A673 (cell line): ENCODE results near the gene SUMF1. TPM values are rescaled to one million over a fixed set of nuclear protein-coding genes. Genes with fewer than 3 reads are reported as not detected.
"Not testable (repeated sequence)": the region's sequence is repeated elsewhere in the genome, so short reads cannot be mapped to it uniquely, and the experiment has no call there.

Experiments
- BruUV-seq: library from RNA; stranded (reverse); fragments of 400-500 nt; replicated peaks from 2 replicates; lab custom pipeline; 2021; lab: Mats Ljungman, UMichigan
- CTCF ChIA-PET: fragments of 300-600 bp; sonication (Branson Sonifier 250); formaldehyde crosslinking; loops from one replicate; lab custom pipeline; 2022; ENCODE audit warnings: antibody characterized with exemption; lab: Charles Lee
- POLR2A ChIA-PET: fragments of 300-600 bp; sonication (Branson Sonifier 250); formaldehyde crosslinking; loops from one replicate; lab custom pipeline; 2022; ENCODE audit warnings: antibody characterized with exemption; ENCODE audit not compliant: low non-redundant PET; lab: Charles Lee
- DNase-seq: peaks from one replicate; pipeline ENCODE4 v3.0.0-alpha.2; 2015; ENCODE audit warnings: low spot score
- H3K27ac ChIP-seq: fragments of 200-600 bp; sonication (generic); 2 replicates; pipeline ENCODE4 v1.5.1; 2016; ENCODE audit warnings: mixed run types, low read depth, mild to moderate bottlenecking, mixed read lengths, antibody characterized with exemption, low read length; ENCODE audit not compliant: poor library complexity, severe bottlenecking
- H3K27me3 ChIP-seq: fragments of 200-600 bp; sonication (generic); replicated peaks from 2 replicates; pipeline ENCODE4 v1.6.1; 2017; ENCODE audit warnings: mixed run types, low read depth, mild to moderate bottlenecking, mixed read lengths, antibody characterized with exemption, low read length; ENCODE audit not compliant: insufficient read depth, poor library complexity
- H3K36me3 ChIP-seq: fragments of 200-600 bp; sonication (generic); 2 replicates; pipeline ENCODE4 v1.6.1; 2016; ENCODE audit warnings: mixed run types, mild to moderate bottlenecking, mixed read lengths, antibody characterized with exemption, low read length; ENCODE audit not compliant: insufficient read depth, poor library complexity, severe bottlenecking
- H3K4me1 ChIP-seq: fragments of 200-600 bp; sonication (generic); 2 replicates; pipeline ENCODE4 v1.6.1; 2017; ENCODE audit warnings: mixed run types, mild to moderate bottlenecking, mixed read lengths, antibody characterized with exemption, low read length; ENCODE audit not compliant: insufficient read depth, poor library complexity, severe bottlenecking
- H3K4me3 ChIP-seq: fragments of 200-600 bp; sonication (generic); 2 replicates; pipeline ENCODE4 v1.5.1; 2016; ENCODE audit warnings: low read depth, mixed run types, mild to moderate bottlenecking, mixed read lengths, low read length; ENCODE audit not compliant: poor library complexity, severe bottlenecking
- H3K9me3 ChIP-seq: fragments of 200-600 bp; sonication (generic); 2 replicates; pipeline ENCODE4 v1.6.1; 2016; ENCODE audit warnings: mixed run types, low read depth, mild to moderate bottlenecking, mixed read lengths, antibody characterized with exemption, low read length; ENCODE audit not compliant: poor library complexity, severe bottlenecking
- EZH2 ChIP-seq: fragments of 200-600 bp; sonication (generic); IDR thresholded peaks from 2 replicates; pipeline ENCODE4 v1.6.1; 2017; ENCODE audit warnings: borderline replicate concordance, low read depth, mild to moderate bottlenecking, mixed read lengths, antibody characterized with exemption, low read length; ENCODE audit not compliant: poor library complexity, severe bottlenecking
- intact Hi-C: fragments of 100-400 bp; cut with micrococcal nuclease; formaldehyde crosslinking; loops from one replicate; pipeline ENCODE4 v1.10.0; 2022; ENCODE audit not compliant: unreplicated experiment
- total RNA-seq: library from RNA; stranded (reverse); gene quantifications from 2 replicates; pipeline ENCODE4 v1.2.3, GENCODE V29; 2021
- TF ChIP-seq, protein P1 (sequence below): fragments of 300-800, 200-600 bp; sonication (generic); conservative IDR thresholded peaks from 2 replicates; pipeline ENCODE4 v1.5.1; 2017; ENCODE audit warnings: low read depth, mild to moderate bottlenecking, antibody characterized with exemption, low read length, moderate library complexity, mixed read lengths

Gene SUMF1
- total RNA-seq, 1 experiment from 2014 or later: 7.8 TPM

DNA sequence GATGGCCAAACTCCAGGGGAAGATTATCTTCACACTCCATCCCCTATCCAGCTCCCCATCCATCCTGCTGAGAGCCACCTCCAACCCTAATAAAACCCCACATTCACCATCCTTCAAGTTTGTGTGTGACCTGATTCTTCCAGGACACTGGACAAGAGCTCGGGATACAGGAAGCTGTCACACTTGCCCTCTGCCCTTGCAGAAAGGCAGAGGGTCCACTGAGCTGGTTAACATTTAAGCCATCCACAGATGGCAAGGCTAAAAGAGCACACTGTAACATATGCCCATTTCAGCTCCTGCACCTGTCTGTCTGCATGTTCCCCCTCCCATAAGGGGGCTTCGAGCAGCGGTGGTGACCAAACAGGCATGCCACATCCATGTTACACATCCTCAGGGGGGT is 134.1 kb downstream of the SUMF1 start:
- Histone ChIP-seq H3K4me3 (no peak overlapping the region), H3K27me3 (no peaks in the 10 kb centered on the region), H3K4me1 (no peaks in the 10 kb centered on the region), H3K27ac (no peak overlapping the region), H3K36me3 (no peaks in the 10 kb centered on the region), H3K9me3 (peaks cover 5% of the 10 kb centered on the region)
- intact Hi-C loops: no loop called here
- BruUV-seq: no TSS peak
- ChIA-PET CTCF (no interaction called here), POLR2A (no interaction called here)
- DNase-seq: no peak
- TF ChIP-seq EZH2: no peak
- TF ChIP-seq, protein P1, sequence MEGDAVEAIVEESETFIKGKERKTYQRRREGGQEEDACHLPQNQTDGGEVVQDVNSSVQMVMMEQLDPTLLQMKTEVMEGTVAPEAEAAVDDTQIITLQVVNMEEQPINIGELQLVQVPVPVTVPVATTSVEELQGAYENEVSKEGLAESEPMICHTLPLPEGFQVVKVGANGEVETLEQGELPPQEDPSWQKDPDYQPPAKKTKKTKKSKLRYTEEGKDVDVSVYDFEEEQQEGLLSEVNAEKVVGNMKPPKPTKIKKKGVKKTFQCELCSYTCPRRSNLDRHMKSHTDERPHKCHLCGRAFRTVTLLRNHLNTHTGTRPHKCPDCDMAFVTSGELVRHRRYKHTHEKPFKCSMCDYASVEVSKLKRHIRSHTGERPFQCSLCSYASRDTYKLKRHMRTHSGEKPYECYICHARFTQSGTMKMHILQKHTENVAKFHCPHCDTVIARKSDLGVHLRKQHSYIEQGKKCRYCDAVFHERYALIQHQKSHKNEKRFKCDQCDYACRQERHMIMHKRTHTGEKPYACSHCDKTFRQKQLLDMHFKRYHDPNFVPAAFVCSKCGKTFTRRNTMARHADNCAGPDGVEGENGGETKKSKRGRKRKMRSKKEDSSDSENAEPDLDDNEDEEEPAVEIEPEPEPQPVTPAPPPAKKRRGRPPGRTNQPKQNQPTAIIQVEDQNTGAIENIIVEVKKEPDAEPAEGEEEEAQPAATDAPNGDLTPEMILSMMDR: no peak

DNA sequence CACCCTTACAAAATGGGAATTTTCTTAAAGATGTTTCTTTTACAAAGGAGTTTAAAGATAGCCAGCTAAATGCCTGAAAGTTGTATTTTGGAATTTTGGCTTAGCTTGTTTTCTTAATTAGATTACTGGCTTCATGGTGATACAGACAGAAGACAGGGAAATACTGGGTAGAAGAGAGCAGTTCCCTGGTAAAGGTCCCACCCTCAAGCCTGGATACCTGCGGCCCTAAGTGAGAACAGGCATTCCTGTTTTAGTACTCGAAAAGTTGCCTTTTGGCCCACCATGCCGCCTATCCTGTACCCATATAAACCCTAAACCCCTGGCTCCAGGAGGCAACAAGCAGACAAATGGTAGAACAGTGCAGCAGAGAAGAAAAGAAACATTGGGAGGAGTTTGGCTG is 134.5 kb downstream of the SUMF1 start:
- ChIA-PET POLR2A (no interaction called here), CTCF (no interaction called here)
- H3K9me3 ChIP-seq: peaks cover 9% of the 10 kb centered on the region
- no peak overlapping the region for H3K27ac ChIP-seq
- TF ChIP-seq, protein P1: no peak
- TF ChIP-seq EZH2: no peak
- no peak for DNase-seq
- no peak overlapping the region for H3K4me3 ChIP-seq
- BruUV-seq: no TSS peak
- no peaks in the 10 kb centered on the region for H3K27me3 ChIP-seq
- H3K4me1 ChIP-seq: no peaks in the 10 kb centered on the region
- intact Hi-C loops: no loop called here
- no peaks in the 10 kb centered on the region for H3K36me3 ChIP-seq

DNA sequence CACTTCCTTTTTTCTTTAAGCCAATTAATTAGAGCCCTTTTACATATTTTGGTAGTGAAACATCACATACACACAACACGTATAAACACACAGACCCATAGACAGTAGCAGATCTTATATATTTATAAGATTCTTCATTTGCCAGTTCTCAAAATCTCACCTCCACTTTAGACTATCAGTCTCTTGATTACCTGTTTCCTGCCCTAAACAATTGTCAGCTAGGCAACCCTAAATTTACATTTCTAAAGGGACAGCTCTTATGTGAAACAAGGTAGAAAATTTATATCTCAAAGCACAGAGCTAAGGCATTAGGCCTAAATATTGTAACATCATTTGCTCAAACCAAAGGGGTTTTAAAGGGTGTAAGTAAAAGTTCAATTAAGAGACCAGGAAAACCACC is 135.0 kb downstream of the SUMF1 start:
- intact Hi-C loops: no loop called here
- ChIA-PET CTCF (no interaction called here), POLR2A (no interaction called here)
- no peak for DNase-seq
- H3K27ac ChIP-seq: no peak overlapping the region
- H3K9me3 ChIP-seq: peaks cover 13% of the 10 kb centered on the region
- no peaks in the 10 kb centered on the region for H3K36me3 ChIP-seq
- H3K4me3 ChIP-seq: no peak overlapping the region
- no peaks in the 10 kb centered on the region for H3K4me1 ChIP-seq
- no peak for TF ChIP-seq EZH2
- TF ChIP-seq, protein P1: no peak
- no TSS peak for BruUV-seq
- no peaks in the 10 kb centered on the region for H3K27me3 ChIP-seq

DNA sequence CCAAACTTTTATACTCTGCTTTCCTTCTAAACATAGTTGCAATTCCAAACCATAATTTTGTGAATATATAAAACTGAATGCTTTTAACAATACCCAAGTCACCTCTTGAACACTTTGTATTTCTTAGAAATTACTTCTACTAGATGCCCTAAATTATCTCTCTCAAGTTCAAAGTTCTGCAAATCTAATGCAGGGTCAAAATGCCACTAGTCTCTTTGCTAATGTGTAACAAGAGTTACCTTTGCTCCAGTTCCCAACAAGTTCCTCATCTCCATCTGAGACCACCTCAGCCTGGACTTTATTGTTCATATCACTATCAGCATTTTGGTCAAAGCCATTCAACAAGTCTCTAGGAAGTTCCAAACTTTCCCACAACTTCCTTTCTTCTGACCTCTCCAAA is 137.3 kb downstream of the SUMF1 start:
- H3K4me1 ChIP-seq, H3K27me3 ChIP-seq, H3K4me3 ChIP-seq, BruUV-seq, H3K27ac ChIP-seq, H3K36me3 ChIP-seq, CTCF ChIA-PET, POLR2A ChIA-PET, intact Hi-C loops, DNase-seq: not testable (repeated sequence)
- peaks cover 14% of the 10 kb centered on the region for H3K9me3 ChIP-seq
